CD4-positive, CD25-positive, alpha-beta regulatory T cell (primary cell): ENCODE measurements around the gene ADCY9. TPM values are rescaled to one million over a fixed set of nuclear protein-coding genes. Genes with fewer than 3 reads are reported as not detected.

Source experiments
- ATAC-seq, 2 donors: fragments of 150-1000 bp; cut with Tn5 transposase; one replicate each; pipeline ENCODE4 v1.10.0; 2021; ENCODE audit warnings: low read depth in 2 of 2, moderate number of reproducible peaks in 2 of 2, moderate library complexity in 1 of 2
- DNase-seq, 3 donors: peaks; one replicate each; pipeline versions ENCODE4 v3.0.0 to v3.0.0-alpha.2; 2012 to 2022; ENCODE audit warnings: mixed read lengths in 1 of 3
- H3K27ac ChIP-seq: one replicate; pipeline ENCODE4 v1.7.0; 2013; ENCODE audit warnings: mild to moderate bottlenecking, low read length; ENCODE audit not compliant: insufficient read depth, poor library complexity, severe bottlenecking
- H3K27me3 ChIP-seq: one replicate; pipeline ENCODE4 v1.7.0; 2013; ENCODE audit warnings: low read length; ENCODE audit not compliant: control insufficient read depth, insufficient read depth
- H3K36me3 ChIP-seq: one replicate; pipeline ENCODE4 v1.7.0; 2013; ENCODE audit warnings: mild to moderate bottlenecking, low read length, moderate library complexity; ENCODE audit not compliant: control insufficient read depth, insufficient read depth
- H3K4me1 ChIP-seq: 2 replicates; pipeline ENCODE4 v1.7.0; 2013; ENCODE audit warnings: mild to moderate bottlenecking, low read length; ENCODE audit not compliant: insufficient read depth, control insufficient read depth, poor library complexity, severe bottlenecking
- H3K4me3 ChIP-seq: one replicate; pipeline ENCODE4 v1.7.0; 2013; ENCODE audit warnings: low read depth, mild to moderate bottlenecking, low read length, moderate library complexity
- H3K9me3 ChIP-seq, 2 experiments: 1 replicate in 1 of 2; 2 replicates in 1 of 2; pipeline ENCODE4 v1.7.0; 2013; ENCODE audit warnings: low read length in 2 of 2, mild to moderate bottlenecking in 1 of 2, moderate library complexity in 1 of 2; ENCODE audit not compliant: control insufficient read depth in 2 of 2
- H3K27ac Mint-ChIP-seq, 3 donors: one replicate each; pipeline ENCODE4 v1.8.0; 2020 to 2022; ENCODE audit warnings: mild to moderate bottlenecking in 3 of 3, mixed read lengths in 3 of 3, moderate library complexity in 2 of 3
- H3K27me3 Mint-ChIP-seq: one replicate; pipeline ENCODE4 v1.8.0; 2022; ENCODE audit warnings: mild to moderate bottlenecking, mixed read lengths
- H3K36me3 Mint-ChIP-seq: one replicate; pipeline ENCODE4 v1.8.0; 2020; ENCODE audit warnings: mixed read lengths
- H3K4me1 Mint-ChIP-seq, 4 donors: one replicate each; pipeline ENCODE4 v1.8.0; 2020 to 2022; ENCODE audit warnings: mixed read lengths in 4 of 4, mild to moderate bottlenecking in 1 of 4
- H3K4me3 Mint-ChIP-seq, 4 donors: one replicate each; pipeline ENCODE4 v1.8.0; 2020 to 2022; ENCODE audit warnings: mild to moderate bottlenecking in 4 of 4, mixed read lengths in 4 of 4, moderate library complexity in 3 of 4
- H3K9me3 Mint-ChIP-seq, 7 donors: one replicate each; pipeline ENCODE4 v1.8.0; 2020 to 2022; ENCODE audit warnings: mixed read lengths in 7 of 7, mild to moderate bottlenecking in 3 of 7, moderate library complexity in 2 of 7
- polyA plus RNA-seq, 4 donors: library from polyadenylated mRNA; unstranded; fragments of 300-500 nt; fragmentation: Illumina TruSeq; gene quantifications; one replicate each; pipeline ENCODE4 v1.2.3, GENCODE V29; 2021
- total RNA-seq: library from RNA; stranded (reverse); gene quantifications from one replicate; pipeline ENCODE4 v1.2.3, GENCODE V29; 2022

The ADCY9 gene
- total and polyA plus RNA-seq, 5 donors from 2014 or later = 0.06 to 7.8 (median 0.23) TPM

- no peak for ATAC-seq
- no peaks in the 10 kb centered on the region for H3K9me3 Mint-ChIP-seq
Measured at GRCh38 chr16:4033951-4034350, 82.3 kb downstream of the ADCY9 start.

GRCh38 chr16:4032768-4033167 lies 83.5 kb downstream of the ADCY9 start:
- no peak overlapping the region for H3K4me3 Mint-ChIP-seq
- ATAC-seq (peak in 1 of 2 donors; percentile 40), DNase-seq (peak in 1 of 3 donors; percentile 39)
- peak overlapping the region in 1 of 3 donors; percentile 75 for H3K27ac Mint-ChIP-seq
- Histone ChIP-seq H3K4me1 (no peaks in the 10 kb centered on the region), H3K9me3 (no peaks in the 10 kb centered on the region), H3K27ac (no peak overlapping the region), H3K4me3 (no peak overlapping the region), H3K27me3 (no peaks in the 10 kb centered on the region), H3K36me3 (no peaks in the 10 kb centered on the region)
- H3K4me1 Mint-ChIP-seq = peaks cover 0 to 5% (median 2%) of the 10 kb centered on the region in 4 donors
- H3K9me3 Mint-ChIP-seq = no peaks in the 10 kb centered on the region
- no peaks in the 10 kb centered on the region for H3K36me3 Mint-ChIP-seq
- peaks cover 10% of the 10 kb centered on the region for H3K27me3 Mint-ChIP-seq

More at GRCh38 chr16:4033951-4034350, 82.3 kb downstream of the ADCY9 start:
- no peak for DNase-seq
- Histone ChIP-seq H3K4me1 (no peaks in the 10 kb centered on the region), H3K9me3 (no peaks in the 10 kb centered on the region), H3K4me3 (no peak overlapping the region), H3K27ac (no peak overlapping the region), H3K27me3 (no peaks in the 10 kb centered on the region), H3K36me3 (no peaks in the 10 kb centered on the region)
- H3K36me3 Mint-ChIP-seq = no peaks in the 10 kb centered on the region
- H3K4me3 Mint-ChIP-seq = no peak overlapping the region
- peaks cover 0 to 5% (median 2%) of the 10 kb centered on the region in 4 donors for H3K4me1 Mint-ChIP-seq
- no peak overlapping the region for H3K27ac Mint-ChIP-seq
- peaks cover 10% of the 10 kb centered on the region for H3K27me3 Mint-ChIP-seq

GRCh38 chr16:4028144-4028543 lies 88.1 kb downstream of the ADCY9 start:
- H3K27ac ChIP-seq = no peak overlapping the region
- peaks cover 3% of the 10 kb centered on the region for H3K36me3 Mint-ChIP-seq
- H3K4me3 ChIP-seq = no peak overlapping the region
- no peaks in the 10 kb centered on the region for H3K27me3 Mint-ChIP-seq
- H3K4me1 ChIP-seq = no peaks in the 10 kb centered on the region
- no peaks in the 10 kb centered on the region for H3K36me3 ChIP-seq
- H3K9me3 Mint-ChIP-seq = peaks cover 0 to 1% (median 0%) of the 10 kb centered on the region in 7 donors
- H3K4me3 Mint-ChIP-seq = no peak overlapping the region
- H3K27ac Mint-ChIP-seq = peak overlapping the region in 1 of 3 donors; percentile 9
- no peak for ATAC-seq
- H3K4me1 Mint-ChIP-seq = peaks cover 0 to 5% (median 2%) of the 10 kb centered on the region in 4 donors
- H3K27me3 ChIP-seq = no peaks in the 10 kb centered on the region
- H3K9me3 ChIP-seq = no peaks in the 10 kb centered on the region
- no peak for DNase-seq

- no peaks in the 10 kb centered on the region for H3K4me1 ChIP-seq
- H3K27ac Mint-ChIP-seq = no peak overlapping the region
- H3K4me3 ChIP-seq = no peak overlapping the region
- no peaks in the 10 kb centered on the region for H3K27me3 Mint-ChIP-seq
- H3K4me1 Mint-ChIP-seq = peaks cover 0 to 5% (median 0%) of the 10 kb centered on the region in 4 donors
- DNase-seq = no peak
- peaks cover 3% of the 10 kb centered on the region for H3K36me3 Mint-ChIP-seq
- no peaks in the 10 kb centered on the region for H3K36me3 ChIP-seq
- H3K4me3 Mint-ChIP-seq = no peak overlapping the region
- H3K9me3 Mint-ChIP-seq = peaks cover 0 to 1% (median 0%) of the 10 kb centered on the region in 7 donors
- no peak overlapping the region for H3K27ac ChIP-seq
- ATAC-seq = no peak
- no peaks in the 10 kb centered on the region for H3K27me3 ChIP-seq
- H3K9me3 ChIP-seq = no peaks in the 10 kb centered on the region
Measured at GRCh38 chr16:4026854-4027253, 89.4 kb downstream of the ADCY9 start.

GRCh38 chr16:4025428-4025827 lies 90.8 kb downstream of the ADCY9 start:
- Mint-ChIP-seq H3K27me3 (no peaks in the 10 kb centered on the region), H3K4me1 (no peaks in the 10 kb centered on the region), H3K9me3 (peaks cover 0 to 1% (median 0%) of the 10 kb centered on the region in 7 donors), H3K36me3 (peaks cover 3% of the 10 kb centered on the region), H3K4me3 (no peak overlapping the region), H3K27ac (no peak overlapping the region)
- no peaks in the 10 kb centered on the region for H3K36me3 ChIP-seq
- no peak for DNase-seq
- no peak for ATAC-seq
- no peaks in the 10 kb centered on the region for H3K27me3 ChIP-seq
- H3K4me1 ChIP-seq = no peaks in the 10 kb centered on the region
- H3K4me3 ChIP-seq = no peak overlapping the region
- no peak overlapping the region for H3K27ac ChIP-seq
- H3K9me3 ChIP-seq = no peaks in the 10 kb centered on the region

GRCh38 chr16:4021916-4022315 lies 94.3 kb downstream of the ADCY9 start:
- Mint-ChIP-seq H3K4me3 (no peak overlapping the region), H3K36me3 (no peaks in the 10 kb centered on the region)

GRCh38 chr16:4021070-4021779 lies 95.0 kb downstream of the ADCY9 start:
- no peak for ATAC-seq
- H3K36me3 Mint-ChIP-seq = no peaks in the 10 kb centered on the region
- no peak for DNase-seq
- H3K9me3 Mint-ChIP-seq = peaks cover 0 to 1% (median 0%) of the 10 kb centered on the region in 7 donors
- no peak overlapping the region for H3K4me3 Mint-ChIP-seq
- H3K36me3 ChIP-seq = no peaks in the 10 kb centered on the region
- H3K4me1 ChIP-seq = no peaks in the 10 kb centered on the region
- H3K4me3 ChIP-seq = no peak overlapping the region
- H3K27me3 ChIP-seq = no peaks in the 10 kb centered on the region
- peaks cover 0 to 7% (median 1%) of the 10 kb centered on the region in 4 donors for H3K4me1 Mint-ChIP-seq
- no peak overlapping the region for H3K27ac ChIP-seq
- H3K27me3 Mint-ChIP-seq = no peaks in the 10 kb centered on the region
- H3K9me3 ChIP-seq = no peaks in the 10 kb centered on the region
- H3K27ac Mint-ChIP-seq = peak overlapping the region in 1 of 3 donors; percentile 48

More at GRCh38 chr16:4021916-4022315, 94.3 kb downstream of the ADCY9 start:
- H3K27me3 Mint-ChIP-seq = no peaks in the 10 kb centered on the region
- ATAC-seq (no peak), DNase-seq (no peak)
- Histone ChIP-seq H3K27ac (no peak overlapping the region), H3K4me1 (no peaks in the 10 kb centered on the region), H3K9me3 (no peaks in the 10 kb centered on the region), H3K4me3 (no peak overlapping the region), H3K27me3 (no peaks in the 10 kb centered on the region), H3K36me3 (no peaks in the 10 kb centered on the region)
- H3K9me3 Mint-ChIP-seq = peaks cover 0 to 1% (median 0%) of the 10 kb centered on the region in 7 donors
- peaks cover 0 to 7% (median 1%) of the 10 kb centered on the region in 4 donors for H3K4me1 Mint-ChIP-seq
- H3K27ac Mint-ChIP-seq = no peak overlapping the region

GRCh38 chr16:4019371-4019791 lies 96.9 kb downstream of the ADCY9 start:
- Mint-ChIP-seq H3K27me3 (no peaks in the 10 kb centered on the region), H3K27ac (peak overlapping the region in 1 of 3 donors; percentile 69), H3K9me3 (peaks cover 0 to 1% (median 0%) of the 10 kb centered on the region in 7 donors), H3K36me3 (no peaks in the 10 kb centered on the region), H3K4me3 (no peak overlapping the region), H3K4me1 (peaks cover 2 to 7% (median 3%) of the 10 kb centered on the region in 4 donors)
- Histone ChIP-seq H3K36me3 (no peaks in the 10 kb centered on the region), H3K9me3 (no peaks in the 10 kb centered on the region), H3K27ac (no peak overlapping the region), H3K4me1 (no peaks in the 10 kb centered on the region), H3K27me3 (no peaks in the 10 kb centered on the region), H3K4me3 (peak overlapping the region; percentile 3)
- ATAC-seq (no peak), DNase-seq (peak in 1 of 3 donors; percentile 38)
